ENCODE measurements around the gene PIGC.

Gene PIGC

DNA sequence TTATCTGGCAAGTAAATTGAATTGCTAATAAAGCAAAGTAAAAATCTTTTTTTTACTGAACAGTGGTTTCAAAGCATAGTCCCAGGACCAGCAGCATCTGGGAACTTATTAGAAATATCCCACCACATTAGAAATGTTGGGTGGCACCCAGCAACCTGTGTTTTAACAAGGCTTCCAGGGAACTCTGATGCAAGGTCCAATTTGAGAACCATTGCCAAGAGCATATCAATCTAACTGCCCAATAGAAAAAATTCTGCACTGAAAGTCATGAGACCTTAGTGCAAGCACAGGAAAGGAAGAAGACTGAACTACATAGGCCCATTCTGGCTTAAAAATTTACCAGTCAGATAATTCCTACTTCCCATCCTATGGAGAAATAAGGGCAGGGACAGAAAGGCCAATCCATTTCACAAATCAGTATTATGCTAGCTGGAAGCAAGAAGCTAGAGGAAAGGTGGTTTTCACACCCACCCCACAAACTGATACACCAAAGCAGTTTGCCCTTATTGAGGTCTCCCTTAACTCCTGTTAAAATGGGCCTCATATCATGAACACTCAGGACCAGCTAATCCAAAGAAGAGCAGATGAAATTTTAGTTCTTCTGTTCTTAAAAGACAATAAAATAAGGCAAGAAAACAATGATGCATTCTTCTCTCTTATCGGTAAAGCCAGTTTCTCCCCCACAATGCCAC, 40.8 kb downstream of the PIGC start:
- Histone ChIP-seq H3K9ac (ENCODE audit: insufficient read length) (no peak overlapping the region), H3K9me3 (ENCODE audit: low read depth, low read length) (no peaks in the 10 kb centered on the region), H3K4me3 (no peak overlapping the region), H3K27ac (no peak overlapping the region), H3K36me3 (ENCODE audit: insufficient read depth, low read length) (no peaks in the 10 kb centered on the region)
- no peak for DNase-seq (ENCODE audit: low read depth, low spot score)
- no peak for TF ChIP-seq FOXP2 (optimal IDR thresholded peaks at IDR 0.05; ENCODE audit: control extremely low read depth, extremely low read length, insufficient read depth)
- TF ChIP-seq EZH2 (IDR thresholded peaks at IDR 0.05) = no peak
- no peak for TF ChIP-seq POLR2AphosphoS5 (IDR thresholded peaks at IDR 0.05; ENCODE audit: borderline replicate concordance, low read depth, low read length)

- H3K9me3 ChIP-seq (ENCODE audit: low read depth, low read length) = no peaks in the 10 kb centered on the region
Observed at GRCh38 chr1:172401892-172402291, 42.0 kb downstream of the PIGC start.

GRCh38 chr1:172401477-172401876, 42.4 kb downstream of the PIGC start:
- Histone ChIP-seq H3K36me3 (ENCODE audit: insufficient read depth, low read length) (no peaks in the 10 kb centered on the region), H3K27ac (no peak overlapping the region), H3K9me3 (ENCODE audit: low read depth, low read length) (no peaks in the 10 kb centered on the region), H3K9ac (ENCODE audit: insufficient read length) (no peak overlapping the region), H3K4me3 (no peak overlapping the region)
- no peak for DNase-seq (ENCODE audit: low read depth, low spot score)
- TF ChIP-seq FOXP2 (optimal IDR thresholded peaks at IDR 0.05; ENCODE audit: control extremely low read depth, extremely low read length, insufficient read depth) = no peak
- TF ChIP-seq EZH2 (IDR thresholded peaks at IDR 0.05) = no peak

More at GRCh38 chr1:172401892-172402291, 42.0 kb downstream of the PIGC start:
- Histone ChIP-seq H3K4me3 (no peak overlapping the region), H3K27ac (no peak overlapping the region), H3K9ac (ENCODE audit: insufficient read length) (no peak overlapping the region), H3K36me3 (ENCODE audit: insufficient read depth, low read length) (no peaks in the 10 kb centered on the region)
- no peak for DNase-seq (ENCODE audit: low read depth, low spot score)
- no peak for TF ChIP-seq FOXP2 (optimal IDR thresholded peaks at IDR 0.05; ENCODE audit: control extremely low read depth, extremely low read length, insufficient read depth)
- TF ChIP-seq EZH2 (IDR thresholded peaks at IDR 0.05) = no peak
- TF ChIP-seq POLR2AphosphoS5 (IDR thresholded peaks at IDR 0.05; ENCODE audit: borderline replicate concordance, low read depth, low read length) = no peak

GRCh38 chr1:172400722-172401105, 43.2 kb downstream of the PIGC start:
- no peak overlapping the region for H3K9ac ChIP-seq (ENCODE audit: insufficient read length)
- no peak overlapping the region for H3K4me3 ChIP-seq
- no peaks in the 10 kb centered on the region for H3K9me3 ChIP-seq (ENCODE audit: low read depth, low read length)
- DNase-seq (ENCODE audit: low read depth, low spot score) = no peak
- TF ChIP-seq EZH2 (IDR thresholded peaks at IDR 0.05) (no peak), POLR2AphosphoS5 (IDR thresholded peaks at IDR 0.05; ENCODE audit: borderline replicate concordance, low read depth, low read length) (no peak), FOXP2 (optimal IDR thresholded peaks at IDR 0.05; ENCODE audit: control extremely low read depth, extremely low read length, insufficient read depth) (no peak)
- H3K36me3 ChIP-seq (ENCODE audit: insufficient read depth, low read length) = no peaks in the 10 kb centered on the region
- H3K27ac ChIP-seq = no peak overlapping the region

GRCh38 chr1:172399756-172400721, 43.8 kb downstream of the PIGC start:
- no peak for DNase-seq (ENCODE audit: low read depth, low spot score)
- TF ChIP-seq POLR2AphosphoS5 (IDR thresholded peaks at IDR 0.05; ENCODE audit: borderline replicate concordance, low read depth, low read length) (no peak), FOXP2 (optimal IDR thresholded peaks at IDR 0.05; ENCODE audit: control extremely low read depth, extremely low read length, insufficient read depth) (no peak), EZH2 (IDR thresholded peaks at IDR 0.05) (no peak)
- Histone ChIP-seq H3K9me3 (ENCODE audit: low read depth, low read length) (no peaks in the 10 kb centered on the region), H3K27ac (no peak overlapping the region), H3K4me3 (no peak overlapping the region), H3K9ac (ENCODE audit: insufficient read length) (peak overlapping the region; percentile 23), H3K36me3 (ENCODE audit: insufficient read depth, low read length) (no peaks in the 10 kb centered on the region)

DNA sequence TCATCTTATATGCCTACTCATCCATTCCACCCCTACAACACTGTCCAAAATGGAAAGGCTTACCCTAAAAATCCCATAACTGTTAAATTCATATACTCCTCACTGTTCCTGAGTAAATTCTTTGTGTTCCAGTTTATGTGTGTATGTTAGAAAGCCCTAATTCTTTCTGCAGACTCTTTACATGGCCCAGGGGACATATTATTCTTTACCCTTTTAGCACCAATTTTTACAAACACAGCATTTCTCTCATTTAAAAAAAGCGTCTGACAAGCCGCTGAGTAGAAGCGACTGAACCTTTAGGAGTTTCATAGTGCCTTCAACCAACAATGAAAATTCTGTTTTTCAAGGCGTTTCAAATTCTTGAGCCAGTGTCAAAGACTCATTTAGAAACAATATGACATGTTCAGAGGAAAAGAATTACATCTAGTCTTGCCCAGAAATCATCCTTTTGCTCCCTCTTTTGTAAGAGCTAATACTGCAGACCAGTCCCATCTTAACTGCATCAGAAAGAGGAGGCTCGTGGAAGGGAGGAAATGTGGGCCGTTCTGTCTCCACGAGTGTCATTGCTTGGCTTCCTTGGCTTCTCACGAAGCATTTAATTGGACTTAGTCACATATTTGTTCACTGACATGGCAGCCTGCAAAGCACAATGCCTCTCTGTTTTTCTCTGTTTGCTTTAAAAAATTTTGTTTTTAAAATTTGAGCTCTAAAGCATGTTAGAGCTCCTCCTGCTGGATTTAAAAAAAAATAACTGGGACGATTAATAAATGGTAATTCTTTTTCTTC, 44.7 kb downstream of the PIGC start:
- DNase-seq (ENCODE audit: low read depth, low spot score) = peak; percentile 44
- H3K27ac ChIP-seq = peak overlapping the region; percentile 38
- H3K9ac ChIP-seq (ENCODE audit: insufficient read length) = peak overlapping the region; percentile 15
- no peak for TF ChIP-seq FOXP2 (optimal IDR thresholded peaks at IDR 0.05; ENCODE audit: control extremely low read depth, extremely low read length, insufficient read depth)
- no peak for TF ChIP-seq EZH2 (IDR thresholded peaks at IDR 0.05)
- no peak; the same call in 1 of the 2 replicates for TF ChIP-seq POLR2AphosphoS5 (IDR thresholded peaks at IDR 0.05; ENCODE audit: borderline replicate concordance, low read depth, low read length)
- no peaks in the 10 kb centered on the region for H3K36me3 ChIP-seq (ENCODE audit: insufficient read depth, low read length)
- no peaks in the 10 kb centered on the region for H3K9me3 ChIP-seq (ENCODE audit: low read depth, low read length)
- peak overlapping the region; percentile 70 for H3K4me3 ChIP-seq

- Histone ChIP-seq H3K4me3 (no peak overlapping the region), H3K9ac (ENCODE audit: insufficient read length) (no peak overlapping the region), H3K9me3 (ENCODE audit: low read depth, low read length) (no peaks in the 10 kb centered on the region), H3K36me3 (ENCODE audit: insufficient read depth, low read length) (no peaks in the 10 kb centered on the region), H3K27ac (peak overlapping the region; percentile 38)
- no peak for TF ChIP-seq POLR2AphosphoS5 (IDR thresholded peaks at IDR 0.05; ENCODE audit: borderline replicate concordance, low read depth, low read length)
- no peak for TF ChIP-seq FOXP2 (optimal IDR thresholded peaks at IDR 0.05; ENCODE audit: control extremely low read depth, extremely low read length, insufficient read depth)
- no peak for TF ChIP-seq EZH2 (IDR thresholded peaks at IDR 0.05)
- no peak for DNase-seq (ENCODE audit: low read depth, low spot score)
Observed at GRCh38 chr1:172398193-172398592, 45.7 kb downstream of the PIGC start.

DNA sequence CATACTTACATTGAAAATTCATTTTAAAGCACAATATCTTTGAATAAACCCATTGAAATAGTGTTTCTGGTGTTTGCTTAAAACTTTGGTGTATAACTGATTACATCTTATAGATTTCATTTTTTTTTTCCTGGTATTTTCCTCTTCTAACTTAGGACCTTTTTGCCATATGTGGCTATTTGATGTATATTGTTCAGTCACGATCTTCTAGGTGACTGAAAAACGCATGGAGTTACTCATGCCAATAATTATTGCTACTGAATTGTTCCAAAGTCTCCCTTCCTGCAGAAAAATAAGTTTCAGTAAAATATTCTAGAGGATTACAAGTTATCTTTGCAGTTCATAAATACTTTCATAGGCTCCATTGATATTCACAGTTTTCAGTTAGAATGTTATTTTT, 46.2 kb downstream of the PIGC start:
- Histone ChIP-seq H3K36me3 (ENCODE audit: insufficient read depth, low read length) (no peaks in the 10 kb centered on the region), H3K9ac (ENCODE audit: insufficient read length) (no peak overlapping the region), H3K4me3 (no peak overlapping the region), H3K9me3 (ENCODE audit: low read depth, low read length) (no peaks in the 10 kb centered on the region), H3K27ac (0 out of 2 replicates have a peak overlapping the region, but pooled peaks have one; percentile 38)
- DNase-seq (ENCODE audit: low read depth, low spot score) = no peak
- TF ChIP-seq EZH2 (IDR thresholded peaks at IDR 0.05) (no peak), FOXP2 (optimal IDR thresholded peaks at IDR 0.05; ENCODE audit: control extremely low read depth, extremely low read length, insufficient read depth) (no peak), POLR2AphosphoS5 (IDR thresholded peaks at IDR 0.05; ENCODE audit: borderline replicate concordance, low read depth, low read length) (no peak)
